HG02938 (cell line): Measurements from ENCODE around the gene KLF7.

ENCODE experiments used
- ATAC-seq: cut with Tn5 transposase; IDR thresholded peaks from one replicate; pipeline ENCODE4 v1.9.1; 2021; ENCODE audit warnings: mild to moderate bottlenecking, moderate library complexity; ENCODE audit not compliant: unreplicated experiment

Gene KLF7

GRCh38 chr2:207129821-207130220, 35.9 kb downstream of the KLF7 start:
- ATAC-seq = no peak

GRCh38 chr2:207128867-207129266, 36.9 kb downstream of the KLF7 start:
- ATAC-seq = no peak

GRCh38 chr2:207126724-207127308, 38.9 kb downstream of the KLF7 start:
- ATAC-seq = no peak

- no peak for ATAC-seq
Measured at GRCh38 chr2:207123776-207124391, 41.9 kb downstream of the KLF7 start.

GRCh38 chr2:207123335-207123744, 42.4 kb downstream of the KLF7 start:
- no peak for ATAC-seq

- ATAC-seq = no peak
Measured at GRCh38 chr2:207122651-207123334, 43.0 kb downstream of the KLF7 start.

GRCh38 chr2:207121784-207122183, 44.0 kb downstream of the KLF7 start:
- ATAC-seq = no peak

- ATAC-seq = no peak
Measured at GRCh38 chr2:207119048-207119447, 46.7 kb downstream of the KLF7 start.

- no peak for ATAC-seq
Measured at GRCh38 chr2:207117668-207118067, 48.1 kb downstream of the KLF7 start.

GRCh38 chr2:207115715-207116364, 49.9 kb downstream of the KLF7 start:
- ATAC-seq = no peak

GRCh38 chr2:207113414-207113813, 52.3 kb downstream of the KLF7 start:
- ATAC-seq = no peak

GRCh38 chr2:207112785-207113184, 53.0 kb downstream of the KLF7 start:
- no peak for ATAC-seq

- no peak for ATAC-seq
Measured at GRCh38 chr2:207112383-207112782, 53.4 kb downstream of the KLF7 start.

- ATAC-seq = no peak
Measured at GRCh38 chr2:207111757-207112156, 54.0 kb downstream of the KLF7 start.

GRCh38 chr2:207110715-207111114, 55.0 kb downstream of the KLF7 start:
- ATAC-seq = no peak

- no peak for ATAC-seq
Measured at GRCh38 chr2:207110310-207110709, 55.4 kb downstream of the KLF7 start.

- ATAC-seq = no peak
Measured at GRCh38 chr2:207109768-207110167, 56.0 kb downstream of the KLF7 start.

GRCh38 chr2:207108440-207108839, 57.3 kb downstream of the KLF7 start:
- no peak for ATAC-seq

- ATAC-seq = no peak
Measured at GRCh38 chr2:207107551-207107950, 58.2 kb downstream of the KLF7 start.

GRCh38 chr2:207107131-207107530, 58.6 kb downstream of the KLF7 start:
- no peak for ATAC-seq

GRCh38 chr2:207103132-207103531, 62.6 kb downstream of the KLF7 start:
- ATAC-seq = no peak

GRCh38 chr2:207101984-207102383, 63.8 kb downstream of the KLF7 start:
- no peak for ATAC-seq
